HepG2 (cell line): ENCODE results near the gene CBLC. TPM values are rescaled to one million over a fixed set of nuclear protein-coding genes. Genes with fewer than 3 reads are reported as not detected.

Source experiments
- ATAC-seq: fragments of 200-7000 bp; cut with Tn5 transposase; 3 replicates; pipeline ENCODE4 v1.9.1; 2020; ENCODE audit warnings: mild to moderate bottlenecking, moderate library complexity
- BruUV-seq: library from RNA; stranded (reverse); fragments of 400-500 nt; replicated peaks from 2 replicates; lab custom pipeline; 2021; lab: Mats Ljungman, UMichigan
- CTCF ChIA-PET: fragments of 300-600 bp; formaldehyde crosslinking; extraction: SDS; loops from one replicate; lab custom pipeline; 2021; ENCODE audit warnings: low total read pairs, inconsistent platforms, low intra/inter-chr PET ratio; lab: Yijun Ruan, JAX
- POLR2A ChIA-PET: fragments of 350-600 bp; sonication (Branson Sonifier 250); formaldehyde crosslinking; loops from one replicate; lab custom pipeline; 2020; ENCODE audit warnings: antibody characterized with exemption, inconsistent platforms; lab: Yijun Ruan, JAX
- DNase-seq: peaks from one replicate; pipeline ENCODE4 v3.0.0-alpha.2; 2015; ENCODE audit warnings: low spot score
- FAIRE-seq: peaks from 3 replicates; lab custom pipeline; 2011; peaks lifted over from hg19 to GRCh38; lab: Jason Lieb, UNC
- H2AFZ ChIP-seq: one replicate; pipeline ENCODE4 v1.6.1; 2011; ENCODE audit warnings: low read length, inconsistent platforms
- H3K27ac ChIP-seq: fragments of 300-600 bp; 3 replicates; pipeline ENCODE4 v1.8.0; 2011; ENCODE audit warnings: mixed run types, mild to moderate bottlenecking, mixed read lengths, low read length, inconsistent platforms; ENCODE audit not compliant: insufficient read depth; ENCODE audit errors: extremely low read length
- H3K27me3 ChIP-seq, 2 experiments: fragments of 200-600 bp in 1 of 2; 2 replicates in 1 of 2; 3 replicates in 1 of 2; pipeline versions ENCODE4 v1.6.0 to v1.8.0; 2011; ENCODE audit warnings: low read length in 2 of 2, mild to moderate bottlenecking in 2 of 2, moderate library complexity in 2 of 2, inconsistent platforms in 1 of 2; ENCODE audit not compliant: insufficient read depth in 2 of 2, control insufficient read depth in 1 of 2
- H3K36me3 ChIP-seq, 2 experiments: fragments of 200-600 bp in 1 of 2; replicated peaks in 1 of 2; 2 replicates in 1 of 2; 3 replicates in 1 of 2; pipeline versions ENCODE4 v1.5.1 to v1.8.0; 2011; ENCODE audit warnings: low read length in 2 of 2, inconsistent platforms in 1 of 2; ENCODE audit not compliant: insufficient read depth in 2 of 2, control insufficient read depth in 1 of 2
- H3K4me1 ChIP-seq: 2 replicates; pipeline ENCODE4 v1.5.1; 2012; ENCODE audit warnings: low read length, inconsistent platforms; ENCODE audit not compliant: insufficient read depth
- H3K4me2 ChIP-seq: 2 replicates; pipeline ENCODE4 v1.6.0; 2011; ENCODE audit warnings: low read depth, low read length, inconsistent platforms
- H3K4me3 ChIP-seq, 3 experiments: fragments of 200-600 bp in 1 of 3; sonication (generic), shearing (Covaris generic) in 1 of 3; replicated peaks in 1 of 3; 2 replicates each; pipeline ENCODE4 v1.5.1; 2011 to 2016; ENCODE audit warnings: low read length in 3 of 3, inconsistent platforms in 2 of 3, low read depth in 2 of 3, mild to moderate bottlenecking in 2 of 3, control low read depth in 1 of 3, mixed read lengths in 1 of 3; ENCODE audit not compliant: insufficient read depth in 1 of 3
- H3K79me2 ChIP-seq: one replicate; pipeline ENCODE4 v1.6.1; 2011; ENCODE audit warnings: low read length, inconsistent platforms; ENCODE audit not compliant: insufficient read depth
- H3K9ac ChIP-seq: 2 replicates; pipeline ENCODE4 v1.6.0; 2011; ENCODE audit warnings: mild to moderate bottlenecking, low read depth, low read length, inconsistent platforms; ENCODE audit not compliant: insufficient read depth
- H3K9me3 ChIP-seq: 2 replicates; pipeline ENCODE4 v1.5.1; 2012; ENCODE audit warnings: mild to moderate bottlenecking, low read length
- H4K20me1 ChIP-seq: 2 replicates; pipeline ENCODE4 v1.6.0; 2011; ENCODE audit warnings: inconsistent platforms, mild to moderate bottlenecking, low read length, moderate library complexity; ENCODE audit not compliant: insufficient read depth
- AGO2 ChIP-seq: fragments of 200-400 bp; formaldehyde crosslinking; optimal IDR thresholded peaks from 2 replicates; pipeline ENCODE3; 2017; ENCODE audit warnings: mild to moderate bottlenecking, low read depth, low read length, moderate library complexity
- EP300 ChIP-seq, 3 experiments: sonication (generic) in 1 of 3; formaldehyde crosslinking in 1 of 3; IDR thresholded peaks; 2 replicates each; pipeline versions ENCODE4 v1.5.1 to v1.6.1; 2011 to 2020; ENCODE audit warnings: low read depth in 2 of 3, low read length in 2 of 3, borderline replicate concordance in 1 of 3, improper control_type of control experiment in 1 of 3, mild to moderate bottlenecking in 1 of 3, missing genetic modification reagents in 1 of 3, moderate library complexity in 1 of 3
- HES4 ChIP-seq: sonication (generic); formaldehyde crosslinking; IDR thresholded peaks from 2 replicates; pipeline ENCODE4 v1.9.0; 2021; ENCODE audit warnings: mild to moderate bottlenecking, missing genetic modification reagents, borderline replicate concordance
- HNF4A ChIP-seq: sonication (generic); formaldehyde crosslinking; IDR thresholded peaks from 2 replicates; pipeline ENCODE4 v1.4.0; 2020; ENCODE audit warnings: missing genetic modification reagents
- HNRNPLL ChIP-seq: fragments of 200-400 bp; formaldehyde crosslinking; IDR thresholded peaks from 2 replicates; pipeline ENCODE4 v1.6.1; 2017; ENCODE audit warnings: mild to moderate bottlenecking, low read depth, low read length; ENCODE audit not compliant: poor library complexity, severe bottlenecking
- KDM2A ChIP-seq: sonication (generic); formaldehyde crosslinking; IDR thresholded peaks from 2 replicates; pipeline ENCODE4 v1.4.0; 2020; ENCODE audit warnings: low read depth, missing genetic modification reagents, borderline replicate concordance
- MAZ ChIP-seq, 2 experiments: sonication (generic) in 1 of 2; formaldehyde crosslinking in 1 of 2; IDR thresholded peaks; 2 replicates each; pipeline versions ENCODE4 v1.5.0 to v1.6.1; 2012 to 2020; ENCODE audit warnings: low read depth in 2 of 2, mild to moderate bottlenecking in 2 of 2, borderline replicate concordance in 1 of 2, improper control_type of control experiment in 1 of 2, low read length in 1 of 2, missing genetic modification reagents in 1 of 2, moderate library complexity in 1 of 2
- MLXIP ChIP-seq: sonication (generic); formaldehyde crosslinking; IDR thresholded peaks from 2 replicates; pipeline ENCODE4 v1.9.0; 2021; ENCODE audit warnings: missing genetic modification reagents, borderline replicate concordance
- MYNN ChIP-seq: sonication (generic); formaldehyde crosslinking; IDR thresholded peaks from 2 replicates; pipeline ENCODE4 v1.4.0; 2020; ENCODE audit warnings: mild to moderate bottlenecking, low read depth, missing genetic modification reagents
- NFATC3 ChIP-seq: sonication (generic); formaldehyde crosslinking; IDR thresholded peaks from 2 replicates; pipeline ENCODE4 v1.5.1; 2020; ENCODE audit warnings: mild to moderate bottlenecking, missing genetic modification reagents
- SMAD3 ChIP-seq: sonication (generic); formaldehyde crosslinking; IDR thresholded peaks from 2 replicates; pipeline ENCODE4 v1.4.0; 2020; ENCODE audit warnings: missing genetic modification reagents
- ZNF614 ChIP-seq: IDR thresholded peaks from 2 replicates; pipeline ENCODE4 v1.6.1; 2018; ENCODE audit warnings: missing biosample characterization, missing genetic modification reagents, inconsistent platforms, borderline replicate concordance
- ZNF619 ChIP-seq: sonication (generic); formaldehyde crosslinking; IDR thresholded peaks from 2 replicates; pipeline ENCODE4 v1.4.0; 2020; ENCODE audit warnings: mild to moderate bottlenecking, missing genetic modification reagents
- WGBS: methylation state at CpG from one replicate; pipeline ENCODE4 v1.1.6; 2017; ENCODE audit warnings: low lambda C conversion rate; 5-methylcytosine and 5-hydroxymethylcytosine counted together
- in situ Hi-C: cut with HindIII; loops from 2 replicates; pipeline ENCODE4 v1.10.0; 2017; ENCODE audit warnings: low pct_unique_long_range_greater_than_20kb; ENCODE audit not compliant: extremely low pct_ligation_motif_present
- intact Hi-C: fragments of 100-400 bp; cut with micrococcal nuclease; formaldehyde crosslinking; loops from one replicate; pipeline ENCODE4 v1.10.0; 2022; ENCODE audit not compliant: unreplicated experiment
- polyA plus RNA-seq, 8 experiments: library from polyadenylated mRNA; depleted of rRNA in 3 of 8; stranded (reverse) in 7 of 8; unstranded in 1 of 8; fragments of >200 nt; fragmentation: Illumina TruSeq in 4 of 8; extraction: Trizol in 4 of 8; gene quantifications; 2 replicates each; pipeline versions ENCODE4 v1.2.1 to v1.2.3, GENCODE V29; 2011 to 2016; ENCODE audit warnings: low read depth in 4 of 8, missing spikeins in 1 of 8, mixed read lengths in 1 of 8; ENCODE audit not compliant: insufficient read depth in 1 of 8
- total RNA-seq, 5 experiments: library from RNA; depleted of rRNA; stranded (reverse); fragments of >200 nt; fragmentation: Illumina TruSeq; extraction: Trizol; gene quantifications; 2 replicates each; pipeline ENCODE4 v1.2.3, GENCODE V29; 2016; ENCODE audit warnings: low read depth in 1 of 5
- TF ChIP-seq, protein P1 (sequence below): sonication (generic); formaldehyde crosslinking; IDR thresholded peaks from 2 replicates; pipeline ENCODE4 v1.5.1; 2020; ENCODE audit warnings: missing genetic modification reagents, mild to moderate bottlenecking, borderline replicate concordance

Gene CBLC
- total and polyA plus RNA-seq, 2 of the 13 experiments (the other 11 are each of a cell fraction or from before 2014, with no cell fraction given) = 1.8 to 2.6 TPM

GRCh38 chr19:44747739-44748425 is 29.8 kb upstream of the CBLC start (continued):
- no peak for TF ChIP-seq KDM2A (CRISPR knock-in tag)

GRCh38 chr19:44748426-44749254 is 29.1 kb upstream of the CBLC start, which contains the start of gene BCL3:
BCL3 (plus strand) TSS chr19:44748708; CDS start chr19:44748791, 83 bp downstream.
- intact Hi-C loops = no loop called here
- no peak for DNase-seq
- 0 out of 2 replicates have a peak, but pooled peaks have one; percentile 34 for TF ChIP-seq HES4
- peak; percentile 39 for TF ChIP-seq AGO2
- TF ChIP-seq ZNF614 = no peak
- peak; percentile 60; the same call in 1 of the 2 replicates for TF ChIP-seq MAZ (IDR thresholded peaks at IDR 0.05; ENCODE audit: borderline replicate concordance, low read depth, low read length)
- no peak for TF ChIP-seq MAZ (CRISPR knock-in tag; IDR thresholded peaks at IDR 0.05; ENCODE audit: low read depth)
- TF ChIP-seq HNRNPLL = peak; percentile 28
- no peak for TF ChIP-seq SMAD3 (CRISPR knock-in tag)
- TF ChIP-seq ZNF619 (CRISPR knock-in tag) = no peak
- no peak for TF ChIP-seq MYNN
- TF ChIP-seq NFATC3 (CRISPR knock-in tag) = no peak
- TF ChIP-seq HNF4A (CRISPR knock-in tag) = 0 out of 2 replicates have a peak, but pooled peaks have one; percentile 32
- TF ChIP-seq, protein P1, sequence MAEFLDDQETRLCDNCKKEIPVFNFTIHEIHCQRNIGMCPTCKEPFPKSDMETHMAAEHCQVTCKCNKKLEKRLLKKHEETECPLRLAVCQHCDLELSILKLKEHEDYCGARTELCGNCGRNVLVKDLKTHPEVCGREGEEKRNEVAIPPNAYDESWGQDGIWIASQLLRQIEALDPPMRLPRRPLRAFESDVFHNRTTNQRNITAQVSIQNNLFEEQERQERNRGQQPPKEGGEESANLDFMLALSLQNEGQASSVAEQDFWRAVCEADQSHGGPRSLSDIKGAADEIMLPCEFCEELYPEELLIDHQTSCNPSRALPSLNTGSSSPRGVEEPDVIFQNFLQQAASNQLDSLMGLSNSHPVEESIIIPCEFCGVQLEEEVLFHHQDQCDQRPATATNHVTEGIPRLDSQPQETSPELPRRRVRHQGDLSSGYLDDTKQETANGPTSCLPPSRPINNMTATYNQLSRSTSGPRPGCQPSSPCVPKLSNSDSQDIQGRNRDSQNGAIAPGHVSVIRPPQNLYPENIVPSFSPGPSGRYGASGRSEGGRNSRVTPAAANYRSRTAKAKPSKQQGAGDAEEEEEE = no peak
- no peak for TF ChIP-seq MLXIP (CRISPR knock-in tag)
- TF ChIP-seq EP300 (IDR thresholded peaks at IDR 0.05; ENCODE audit: low read depth in 2 of 2, low read length in 2 of 2) = peak; percentile 66 to 89
- TF ChIP-seq EP300 (CRISPR knock-in tag; IDR thresholded peaks at IDR 0.05; ENCODE audit: borderline replicate concordance) = no peak

More at GRCh38 chr19:44748426-44749254, 29.1 kb upstream of the CBLC start, which contains the start of gene BCL3:
- Histone ChIP-seq H4K20me1 (no peaks in the 10 kb centered on the region), H3K4me2 (peak within 1 kb of the TSS; percentile 87), H3K4me1 (peaks cover 81% of the 10 kb centered on the region), H3K9me3 (no peaks in the 10 kb centered on the region), H3K36me3 (peaks cover 1 to 6% of the 10 kb centered on the region in 2 experiments; a peak in 3 of 5 replicates), H3K27ac (peak within 1 kb of the TSS; percentile 95), H3K4me3 (peak within 1 kb of the TSS; percentile 71 to 97 (median 79)), H3K27me3 (no peaks in the 10 kb centered on the region; a peak in 1 of 5 replicates), H3K79me2 (peaks cover 16% of the 10 kb centered on the region), H3K9ac (peak within 1 kb of the TSS; percentile 89), H2AFZ (peak within 1 kb of the TSS; percentile 50)
- ATAC-seq = peak; percentile 42
- 1% methylated on average over 23 of the region's 88 CpGs for WGBS
- in situ Hi-C loops = no loop called here
- ChIA-PET POLR2A (interaction anchor here (0.6 to 1.7 kb wide), 8 partner anchors 13 to 31 kb away, joined by 3 to 9 read pairs (median 5); no protein-coding TSS in a partner anchor), CTCF (no interaction called here)
- FAIRE-seq = no peak
- BruUV-seq = no TSS peak
